PC-3 (cell line): Measurements from ENCODE around the gene ATP10A. TPM values are rescaled to one million over a fixed set of nuclear protein-coding genes. Genes with fewer than 3 reads are reported as not detected.

ENCODE experiments used
- ATAC-seq: fragments of 200-7000 bp; cut with Tn5 transposase; 2 replicates; pipeline ENCODE4 v1.9.1; 2020; ENCODE audit warnings: mild to moderate bottlenecking, moderate library complexity
- BruUV-seq: library from RNA; stranded (reverse); fragments of 400-500 nt; replicated peaks from 2 replicates; lab custom pipeline; 2021; lab: Mats Ljungman, UMichigan
- CTCF ChIA-PET: fragments of 300-600 bp; sonication (Branson Sonifier 250); formaldehyde crosslinking; loops from one replicate; lab custom pipeline; 2022; ENCODE audit warnings: antibody characterized with exemption; lab: Charles Lee
- POLR2A ChIA-PET: fragments of 300-600 bp; sonication (Branson Sonifier 250); formaldehyde crosslinking; loops from one replicate; lab custom pipeline; 2022; ENCODE audit warnings: antibody characterized with exemption; ENCODE audit not compliant: unreplicated experiment; lab: Charles Lee
- DNase-seq: peaks from one replicate; pipeline ENCODE4 v3.0.0-alpha.2; 2015
- H2AFZ ChIP-seq: fragments of 300-600 bp; sonication (generic); 2 replicates; pipeline ENCODE4 v1.6.0; 2016; ENCODE audit warnings: antibody characterized with exemption, low read length
- H3F3A ChIP-seq: fragments of 300-600 bp; sonication (generic); one replicate; pipeline ENCODE4 v1.6.0; 2017; ENCODE audit warnings: antibody characterized with exemption, low read length, control low read depth, mild to moderate bottlenecking; ENCODE audit not compliant: unreplicated experiment
- H3K27ac ChIP-seq: fragments of 300-600 bp; sonication (generic); 2 replicates; pipeline ENCODE4 v1.5.1; 2016; ENCODE audit warnings: mild to moderate bottlenecking, low read length
- H3K27me3 ChIP-seq: fragments of 300-600 bp; sonication (generic); 2 replicates; pipeline ENCODE4 v1.6.1; 2016; ENCODE audit warnings: low read length, mixed read lengths
- H3K36me3 ChIP-seq: fragments of 300-600 bp; sonication (generic); 2 replicates; pipeline ENCODE4 v1.6.1; 2016; ENCODE audit warnings: low read depth, mixed run types, low read length, mixed read lengths
- H3K4me1 ChIP-seq: fragments of 300-600 bp; sonication (generic); 2 replicates; pipeline ENCODE4 v1.5.1; 2016; ENCODE audit warnings: low read length; ENCODE audit not compliant: insufficient read depth
- H3K4me2 ChIP-seq: fragments of 300-600 bp; sonication (generic); 2 replicates; pipeline ENCODE4 v1.6.0; 2016; ENCODE audit warnings: low read length
- H3K4me3 ChIP-seq: fragments of 300-600 bp; sonication (generic); 2 replicates; pipeline ENCODE4 v1.5.1; 2016; ENCODE audit warnings: mild to moderate bottlenecking, low read length, mixed read lengths
- H3K79me2 ChIP-seq: fragments of 300-600 bp; sonication (generic); 2 replicates; pipeline ENCODE4 v1.6.1; 2017; ENCODE audit warnings: low read length, mixed read lengths
- H3K9ac ChIP-seq: fragments of 300-600 bp; sonication (generic); 2 replicates; pipeline ENCODE4 v1.6.0; 2016; ENCODE audit warnings: mild to moderate bottlenecking, low read length
- H3K9me2 ChIP-seq: fragments of 300-600 bp; sonication (generic); replicated peaks from 2 replicates; pipeline ENCODE4 v1.6.1; 2016; ENCODE audit warnings: mixed run types, low read length, mixed read lengths
- H3K9me3 ChIP-seq: fragments of 300-600 bp; sonication (generic); 2 replicates; pipeline ENCODE4 v1.6.1; 2016; ENCODE audit warnings: low read length, mixed read lengths
- H4K20me1 ChIP-seq: fragments of 300-600 bp; sonication (generic); 2 replicates; pipeline ENCODE4 v1.6.1; 2016; ENCODE audit warnings: low read length, mixed read lengths
- EZH2 ChIP-seq: fragments of 300-600 bp; sonication (generic); IDR thresholded peaks from one replicate; pipeline ENCODE4 v1.6.1; 2017; ENCODE audit warnings: antibody characterized with exemption, mild to moderate bottlenecking, low read length; ENCODE audit not compliant: unreplicated experiment
- EZH2phosphoT487 ChIP-seq: fragments of 300-600 bp; sonication (generic); IDR thresholded peaks from 2 replicates; pipeline ENCODE4 v1.6.1; 2018; ENCODE audit warnings: mild to moderate bottlenecking, antibody characterized with exemption, low read length, borderline replicate concordance
- intact Hi-C: fragments of 100-400 bp; cut with micrococcal nuclease; formaldehyde crosslinking; loops from 2 replicates; pipeline ENCODE4 v1.9.0; 2023
- total RNA-seq: library from RNA; depleted of rRNA; stranded (reverse); fragments of >200 nt; gene quantifications from 2 replicates; pipeline ENCODE4 v1.2.3, GENCODE V29; 2014
- TF ChIP-seq, protein P1 (sequence below): fragments of 300-600 bp; sonication (generic); conservative IDR thresholded peaks from 2 replicates; pipeline ENCODE4 v1.5.1; 2017; ENCODE audit warnings: antibody characterized with exemption, low read depth, mild to moderate bottlenecking, low read length

The ATP10A gene
- total RNA-seq, 1 experiment from 2014 or later, result 2.6 TPM

DNA sequence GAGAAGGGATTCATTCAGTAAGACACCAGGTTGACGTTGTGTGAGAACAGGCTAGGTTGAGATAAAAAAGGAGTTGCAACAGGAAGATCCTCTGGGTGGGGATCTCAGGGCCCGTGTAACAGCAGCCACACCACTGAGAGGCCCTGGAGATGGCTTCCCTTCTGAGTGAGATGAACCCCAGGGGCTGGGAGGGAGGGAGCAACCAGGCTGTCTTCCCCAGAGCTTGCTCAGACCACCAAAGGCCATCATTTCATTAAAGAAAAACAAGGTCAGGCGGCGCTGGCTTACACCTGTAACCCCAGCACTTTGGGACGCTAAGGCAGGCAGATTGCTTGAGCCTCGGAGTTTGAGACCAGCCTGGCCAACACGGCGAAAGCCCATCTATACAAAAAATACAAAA is 187.7 kb downstream of the ATP10A start:
- ATAC-seq (no peak), DNase-seq (no peak)
- H2AFZ ChIP-seq, result no peak overlapping the region
- BruUV-seq, result no TSS peak
- no peak overlapping the region for H3K4me3 ChIP-seq
- no peak overlapping the region for H3K4me2 ChIP-seq
- TF ChIP-seq EZH2, result no peak
- TF ChIP-seq, protein P1, sequence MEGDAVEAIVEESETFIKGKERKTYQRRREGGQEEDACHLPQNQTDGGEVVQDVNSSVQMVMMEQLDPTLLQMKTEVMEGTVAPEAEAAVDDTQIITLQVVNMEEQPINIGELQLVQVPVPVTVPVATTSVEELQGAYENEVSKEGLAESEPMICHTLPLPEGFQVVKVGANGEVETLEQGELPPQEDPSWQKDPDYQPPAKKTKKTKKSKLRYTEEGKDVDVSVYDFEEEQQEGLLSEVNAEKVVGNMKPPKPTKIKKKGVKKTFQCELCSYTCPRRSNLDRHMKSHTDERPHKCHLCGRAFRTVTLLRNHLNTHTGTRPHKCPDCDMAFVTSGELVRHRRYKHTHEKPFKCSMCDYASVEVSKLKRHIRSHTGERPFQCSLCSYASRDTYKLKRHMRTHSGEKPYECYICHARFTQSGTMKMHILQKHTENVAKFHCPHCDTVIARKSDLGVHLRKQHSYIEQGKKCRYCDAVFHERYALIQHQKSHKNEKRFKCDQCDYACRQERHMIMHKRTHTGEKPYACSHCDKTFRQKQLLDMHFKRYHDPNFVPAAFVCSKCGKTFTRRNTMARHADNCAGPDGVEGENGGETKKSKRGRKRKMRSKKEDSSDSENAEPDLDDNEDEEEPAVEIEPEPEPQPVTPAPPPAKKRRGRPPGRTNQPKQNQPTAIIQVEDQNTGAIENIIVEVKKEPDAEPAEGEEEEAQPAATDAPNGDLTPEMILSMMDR, result no peak
- TF ChIP-seq EZH2phosphoT487, result no peak
- no peaks in the 10 kb centered on the region for H3K4me1 ChIP-seq
- ChIA-PET CTCF (no interaction called here), POLR2A (no interaction called here)
- H3F3A ChIP-seq, result no peaks in the 10 kb centered on the region
- H3K9me3 ChIP-seq, result no peaks in the 10 kb centered on the region
- intact Hi-C loops, result no loop called here
- H3K27ac ChIP-seq, result no peak overlapping the region
- no peaks in the 10 kb centered on the region for H3K9me2 ChIP-seq
- H4K20me1 ChIP-seq, result no peaks in the 10 kb centered on the region
- H3K36me3 ChIP-seq, result no peaks in the 10 kb centered on the region
- no peak overlapping the region for H3K9ac ChIP-seq
- peaks cover 8% of the 10 kb centered on the region for H3K27me3 ChIP-seq
- no peaks in the 10 kb centered on the region for H3K79me2 ChIP-seq

DNA sequence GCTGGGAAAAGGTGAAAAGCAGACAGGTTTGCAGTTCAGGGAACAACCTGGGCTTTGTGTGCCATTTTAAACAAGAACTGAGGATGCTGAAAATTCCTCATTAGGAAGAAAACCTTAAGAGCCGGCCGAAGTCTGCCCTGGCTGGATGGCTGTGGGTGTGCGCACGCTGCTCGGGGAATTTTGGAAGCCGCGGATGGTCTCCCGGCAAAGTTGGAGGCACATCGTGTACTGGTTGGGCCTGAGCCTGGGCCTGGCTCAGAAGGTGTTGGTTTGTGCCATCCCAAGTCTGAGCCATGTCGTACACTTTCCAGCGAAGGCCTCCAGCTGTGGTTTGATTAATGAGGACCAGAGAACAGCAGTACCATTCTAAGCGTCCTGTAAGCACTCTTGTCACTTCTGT is 188.2 kb downstream of the ATP10A start:
- no peak for ATAC-seq
- BruUV-seq, result no TSS peak
- TF ChIP-seq EZH2, result no peak
- no peak for TF ChIP-seq EZH2phosphoT487
- TF ChIP-seq, protein P1, result no peak

DNA sequence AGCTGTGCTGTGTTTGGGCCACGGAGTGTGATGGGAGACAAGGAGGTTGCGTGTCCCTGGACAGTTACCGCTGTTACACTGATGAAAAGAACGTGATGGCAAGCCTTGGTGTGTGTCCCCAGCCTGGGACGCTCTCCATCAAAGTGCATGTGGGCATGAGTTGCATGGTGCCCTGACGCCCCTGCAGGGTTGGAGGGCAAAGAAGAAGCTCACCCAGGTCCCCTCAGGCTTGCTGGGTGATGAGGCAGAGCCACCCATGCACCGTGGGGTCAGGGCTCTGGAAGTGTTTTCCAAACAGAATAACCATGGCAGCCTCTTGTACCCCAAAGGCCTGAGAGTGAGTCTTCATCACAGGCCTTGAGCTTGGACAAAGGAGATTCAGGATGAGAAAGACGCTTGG is 189.2 kb downstream of the ATP10A start:
- Histone ChIP-seq H3F3A (no peaks in the 10 kb centered on the region), H3K9me2 (no peaks in the 10 kb centered on the region), H3K4me1 (no peaks in the 10 kb centered on the region), H3K79me2 (no peaks in the 10 kb centered on the region), H3K27me3 (peaks cover 21% of the 10 kb centered on the region), H2AFZ (no peak overlapping the region), H3K4me3 (no peak overlapping the region), H3K9me3 (no peaks in the 10 kb centered on the region), H3K4me2 (no peak overlapping the region), H4K20me1 (no peaks in the 10 kb centered on the region), H3K27ac (no peak overlapping the region), H3K9ac (no peak overlapping the region), H3K36me3 (no peaks in the 10 kb centered on the region)
- ATAC-seq (no peak), DNase-seq (no peak)
- TF ChIP-seq EZH2phosphoT487, result no peak
- TF ChIP-seq, protein P1, result no peak
- no peak for TF ChIP-seq EZH2
- ChIA-PET POLR2A (no interaction called here), CTCF (no interaction called here)
- intact Hi-C loops, result no loop called here
- no TSS peak for BruUV-seq

More for the DNA sequence above, 188.2 kb downstream of the ATP10A start:
- no peaks in the 10 kb centered on the region for H3F3A ChIP-seq
- no peaks in the 10 kb centered on the region for H4K20me1 ChIP-seq
- no peak overlapping the region for H3K27ac ChIP-seq
- intact Hi-C loops, result no loop called here
- H3K36me3 ChIP-seq, result no peaks in the 10 kb centered on the region
- H3K9ac ChIP-seq, result no peak overlapping the region
- no peak overlapping the region for H2AFZ ChIP-seq
- peaks cover 13% of the 10 kb centered on the region for H3K27me3 ChIP-seq
- H3K4me2 ChIP-seq, result no peak overlapping the region
- ChIA-PET POLR2A (no interaction called here), CTCF (no interaction called here)
- H3K4me1 ChIP-seq, result no peaks in the 10 kb centered on the region
- no peak overlapping the region for H3K4me3 ChIP-seq
- H3K9me2 ChIP-seq, result no peaks in the 10 kb centered on the region
- no peak for DNase-seq
- H3K79me2 ChIP-seq, result no peaks in the 10 kb centered on the region
- H3K9me3 ChIP-seq, result no peaks in the 10 kb centered on the region
